ENCODE data around the gene MYRFL.

Gene MYRFL

DNA sequence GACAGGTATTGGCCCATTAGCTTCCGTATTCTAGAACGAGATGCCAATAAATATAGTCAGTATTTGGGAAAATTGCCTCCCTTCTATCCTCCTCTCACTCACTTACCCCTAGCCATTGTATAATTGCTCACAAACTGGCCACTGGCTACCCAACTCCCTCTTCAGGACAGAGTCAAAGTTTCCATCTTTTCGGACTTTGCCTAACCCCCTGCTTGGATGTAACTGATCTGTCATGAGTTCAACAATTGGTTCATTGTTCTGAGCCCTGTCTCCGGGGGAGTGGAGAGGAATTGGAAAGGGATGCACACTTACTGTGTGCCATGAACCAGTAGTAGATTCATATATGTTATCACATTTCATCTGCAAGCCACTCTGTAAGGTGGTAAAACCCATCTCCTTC lies 12.2 kb downstream of the MYRFL start:
- Histone ChIP-seq H3K36me3 (ENCODE audit: insufficient read depth, low read length) (no peaks in the 10 kb centered on the region), H3K9me3 (ENCODE audit: insufficient read depth, low read depth, low read length) (no peaks in the 10 kb centered on the region), H3K4me2 (ENCODE audit: low read depth, low read length, poor library complexity, severe bottlenecking) (no peak overlapping the region), H3K4me1 (ENCODE audit: insufficient read depth, low read length, poor library complexity, severe bottlenecking) (no peaks in the 10 kb centered on the region), H3K9ac (ENCODE audit: low read depth, low read length, poor library complexity, severe bottlenecking) (no peak overlapping the region), H3K4me3 (ENCODE audit: low read length, poor library complexity, severe bottlenecking) (no peak overlapping the region), H3F3A (ENCODE audit: low read depth) (no peaks in the 10 kb centered on the region), H4K20me1 (ENCODE audit: insufficient read depth, low read length, poor library complexity, severe bottlenecking) (no peaks in the 10 kb centered on the region), H2AFZ (ENCODE audit: low read length) (no peak overlapping the region), H3K9me2 (replicated peaks; ENCODE audit: low read depth, low read length) (no peaks in the 10 kb centered on the region), H3K27me3 (ENCODE audit: insufficient read depth, low read length, poor library complexity, severe bottlenecking) (no peaks in the 10 kb centered on the region), H3K79me2 (ENCODE audit: insufficient read depth, low read length) (no peaks in the 10 kb centered on the region)
- TF ChIP-seq EZH2phosphoT487 (IDR thresholded peaks at IDR 0.05; ENCODE audit: borderline replicate concordance) (no peak), CTCF (conservative IDR thresholded peaks at IDR 0.05; ENCODE audit: low read length) (no peak)

- Histone ChIP-seq H3F3A (ENCODE audit: low read depth) (no peaks in the 10 kb centered on the region), H3K4me3 (ENCODE audit: low read length, poor library complexity, severe bottlenecking) (no peak overlapping the region), H3K9me2 (replicated peaks; ENCODE audit: low read depth, low read length) (no peaks in the 10 kb centered on the region), H4K20me1 (ENCODE audit: insufficient read depth, low read length, poor library complexity, severe bottlenecking) (no peaks in the 10 kb centered on the region), H3K9me3 (ENCODE audit: insufficient read depth, low read depth, low read length) (no peaks in the 10 kb centered on the region), H3K4me2 (ENCODE audit: low read depth, low read length, poor library complexity, severe bottlenecking) (no peak overlapping the region), H2AFZ (ENCODE audit: low read length) (no peak overlapping the region), H3K79me2 (ENCODE audit: insufficient read depth, low read length) (no peaks in the 10 kb centered on the region), H3K9ac (ENCODE audit: low read depth, low read length, poor library complexity, severe bottlenecking) (no peak overlapping the region), H3K4me1 (ENCODE audit: insufficient read depth, low read length, poor library complexity, severe bottlenecking) (no peaks in the 10 kb centered on the region), H3K36me3 (ENCODE audit: insufficient read depth, low read length) (no peaks in the 10 kb centered on the region), H3K27me3 (ENCODE audit: insufficient read depth, low read length, poor library complexity, severe bottlenecking) (no peaks in the 10 kb centered on the region)
- TF ChIP-seq EZH2phosphoT487 (IDR thresholded peaks at IDR 0.05; ENCODE audit: borderline replicate concordance) (no peak), CTCF (conservative IDR thresholded peaks at IDR 0.05; ENCODE audit: low read length) (no peak)
Measured at GRCh38 chr12:69837657-69838415, 12.8 kb downstream of the MYRFL start.

- no peaks in the 10 kb centered on the region for H3K9me3 ChIP-seq (ENCODE audit: insufficient read depth, low read depth, low read length)
- no peaks in the 10 kb centered on the region for H3K9me2 ChIP-seq (replicated peaks; ENCODE audit: low read depth, low read length)
- H3K4me1 ChIP-seq (ENCODE audit: insufficient read depth, low read length, poor library complexity, severe bottlenecking): no peaks in the 10 kb centered on the region
- no peak overlapping the region for H3K9ac ChIP-seq (ENCODE audit: low read depth, low read length, poor library complexity, severe bottlenecking)
- H3K4me3 ChIP-seq (ENCODE audit: low read length, poor library complexity, severe bottlenecking): no peak overlapping the region
- H3K36me3 ChIP-seq (ENCODE audit: insufficient read depth, low read length): no peaks in the 10 kb centered on the region
- no peak overlapping the region for H2AFZ ChIP-seq (ENCODE audit: low read length)
- no peaks in the 10 kb centered on the region for H3K27me3 ChIP-seq (ENCODE audit: insufficient read depth, low read length, poor library complexity, severe bottlenecking)
- no peaks in the 10 kb centered on the region for H4K20me1 ChIP-seq (ENCODE audit: insufficient read depth, low read length, poor library complexity, severe bottlenecking)
- H3K4me2 ChIP-seq (ENCODE audit: low read depth, low read length, poor library complexity, severe bottlenecking): no peak overlapping the region
- H3K79me2 ChIP-seq (ENCODE audit: insufficient read depth, low read length): no peaks in the 10 kb centered on the region
- H3F3A ChIP-seq (ENCODE audit: low read depth): no peaks in the 10 kb centered on the region
- TF ChIP-seq CTCF (conservative IDR thresholded peaks at IDR 0.05; ENCODE audit: low read length) (no peak), EZH2phosphoT487 (IDR thresholded peaks at IDR 0.05; ENCODE audit: borderline replicate concordance) (no peak)
Measured at GRCh38 chr12:69840727-69841126, 15.7 kb downstream of the MYRFL start.
